HCT116 (cell line): Measurements from ENCODE around the gene WNT1. TPM values are rescaled to one million over a fixed set of nuclear protein-coding genes. Genes with fewer than 3 reads are reported as not detected.

Experiments used
- ATAC-seq: fragments of 200-7000 bp; cut with Tn5 transposase; 2 replicates; pipeline ENCODE4 v1.9.1; 2020; ENCODE audit warnings: mild to moderate bottlenecking, moderate library complexity
- BruUV-seq: library from RNA; stranded (reverse); fragments of 400-500 nt; replicated peaks from 2 replicates; lab custom pipeline; 2021; lab: Mats Ljungman, UMichigan
- CTCF ChIA-PET: fragments of 300-600 bp; sonication (Branson Sonifier 250); formaldehyde crosslinking; loops from one replicate; lab custom pipeline; 2021; ENCODE audit warnings: antibody characterized with exemption; lab: Charles Lee
- POLR2A ChIA-PET: fragments of 300-600, 350-600 bp; sonication (Branson Sonifier 250); formaldehyde crosslinking; loops from one replicate; lab custom pipeline; 2021; ENCODE audit warnings: antibody characterized with exemption; lab: Charles Lee
- RAD21 ChIA-PET, 2 experiments: fragments of 300-600 bp; sonication (Branson Sonifier 250); formaldehyde crosslinking; loops; one replicate each; lab custom pipeline; 2023; ENCODE audit warnings: low total read pairs in 2 of 2; ENCODE audit not compliant: uncharacterized antibody in 2 of 2, unreplicated experiment in 2 of 2, low non-redundant PET in 1 of 2; lab: Charles Lee
- DNase-seq: peaks from one replicate; pipeline ENCODE4 v3.0.0-alpha.2; 2010; ENCODE audit warnings: low read depth, low spot score
- H2AFZ ChIP-seq: fragments of 200-600 bp; shearing (Covaris generic), sonication (generic); 2 replicates; pipeline ENCODE4 v1.6.1; 2017; ENCODE audit warnings: low read depth, mixed run types, mixed read lengths, antibody characterized with exemption, low read length; ENCODE audit not compliant: poor library complexity, severe bottlenecking
- H3K27ac ChIP-seq: 2 replicates; pipeline ENCODE4 v1.5.1; 2012; ENCODE audit warnings: low read depth, low read length
- H3K27me3 ChIP-seq: fragments of 200-600 bp; sonication (generic); 2 replicates; pipeline ENCODE4 v1.6.1; 2016; ENCODE audit warnings: mixed run types, low read length, mixed read lengths; ENCODE audit not compliant: insufficient read depth
- H3K36me3 ChIP-seq, 2 experiments: fragments of 200-500 bp in 1 of 2; fragments of 200-600 bp in 1 of 2; sonication (Bioruptor generic) in 1 of 2; sonication (generic) in 1 of 2; 2 replicates each; pipeline versions ENCODE4 v1.5.1 to v1.6.1; 2014 to 2016; ENCODE audit warnings: low read length in 2 of 2, inconsistent platforms in 1 of 2, mixed read lengths in 1 of 2, mixed run types in 1 of 2; ENCODE audit not compliant: insufficient read depth in 2 of 2, control insufficient read depth in 1 of 2
- H3K4me1 ChIP-seq, 2 experiments: fragments of 200-600 bp in 1 of 2; sonication (generic) in 1 of 2; 2 replicates each; pipeline versions ENCODE4 v1.5.1 to v1.6.1; 2012 to 2017; ENCODE audit warnings: low read length in 2 of 2, inconsistent platforms in 1 of 2, mild to moderate bottlenecking in 1 of 2, mixed read lengths in 1 of 2, mixed run types in 1 of 2, moderate library complexity in 1 of 2; ENCODE audit not compliant: insufficient read depth in 2 of 2, control insufficient read depth in 1 of 2
- H3K4me2 ChIP-seq: fragments of 200-600 bp; sonication (generic); 2 replicates; pipeline ENCODE4 v1.6.1; 2017; ENCODE audit warnings: mixed run types, low read length, mixed read lengths
- H3K4me3 ChIP-seq, 2 experiments: fragments of 200-600 bp in 1 of 2; sonication (generic) in 1 of 2; replicated peaks in 1 of 2; 2 replicates each; pipeline ENCODE4 v1.5.1; 2011 to 2016; ENCODE audit warnings: low read length in 2 of 2, control low read depth in 1 of 2, low read depth in 1 of 2, mild to moderate bottlenecking in 1 of 2, mixed read lengths in 1 of 2, mixed run types in 1 of 2
- H3K79me2 ChIP-seq: fragments of 200-600 bp; sonication (generic); 2 replicates; pipeline ENCODE4 v1.6.1; 2017; ENCODE audit warnings: mild to moderate bottlenecking, mixed run types, low read length, moderate library complexity, mixed read lengths; ENCODE audit not compliant: insufficient read depth
- H3K9ac ChIP-seq: fragments of 200-600 bp; sonication (generic); 2 replicates; pipeline ENCODE4 v1.6.1; 2016; ENCODE audit warnings: low read length, mixed read lengths
- H3K9me2 ChIP-seq: fragments of 200-600 bp; sonication (generic), shearing (Covaris generic); 2 replicates; pipeline ENCODE4 v1.6.1; 2017; ENCODE audit warnings: mixed run types, mild to moderate bottlenecking, moderate library complexity; ENCODE audit not compliant: insufficient read depth
- H3K9me3 ChIP-seq, 2 experiments: fragments of 200-500 bp in 1 of 2; fragments of 200-600 bp in 1 of 2; sonication (Bioruptor generic) in 1 of 2; sonication (generic) in 1 of 2; 2 replicates each; pipeline ENCODE4 v1.6.1; 2014 to 2017; ENCODE audit warnings: low read length in 2 of 2, mixed read lengths in 2 of 2, inconsistent platforms in 1 of 2, low read depth in 1 of 2, mild to moderate bottlenecking in 1 of 2, mixed run types in 1 of 2, moderate library complexity in 1 of 2; ENCODE audit not compliant: control insufficient read depth in 1 of 2, insufficient read depth in 1 of 2
- H4K20me1 ChIP-seq: fragments of 200-600 bp; sonication (generic), shearing (Covaris generic); 2 replicates; pipeline ENCODE4 v1.6.1; 2017; ENCODE audit warnings: mixed run types, mild to moderate bottlenecking, moderate library complexity; ENCODE audit not compliant: insufficient read depth
- ATF3 ChIP-seq: IDR thresholded peaks from 2 replicates; pipeline ENCODE4 v1.6.1; 2012
- CBX3 ChIP-seq: IDR thresholded peaks from 2 replicates; pipeline ENCODE4 v1.6.1; 2012; ENCODE audit warnings: low read depth
- CEBPB ChIP-seq: IDR thresholded peaks from 2 replicates; pipeline ENCODE4 v1.6.1; 2012; ENCODE audit warnings: low read depth
- EGR1 ChIP-seq: IDR thresholded peaks from 2 replicates; pipeline ENCODE4 v1.6.1; 2012; ENCODE audit warnings: low read depth
- ELF1 ChIP-seq: IDR thresholded peaks from 2 replicates; pipeline ENCODE4 v1.6.1; 2012; ENCODE audit warnings: low read depth, borderline replicate concordance
- EZH2phosphoT487 ChIP-seq: fragments of 200-600 bp; IDR thresholded peaks from 2 replicates; pipeline ENCODE4 v1.6.1; 2018; ENCODE audit warnings: antibody characterized with exemption, borderline replicate concordance
- FOSL1 ChIP-seq: IDR thresholded peaks from 2 replicates; pipeline ENCODE4 v1.6.1; 2012; ENCODE audit warnings: low read depth
- JUND ChIP-seq: IDR thresholded peaks from 2 replicates; pipeline ENCODE4 v1.6.1; 2012
- MAX ChIP-seq: IDR thresholded peaks from 2 replicates; pipeline ENCODE4 v1.6.1; 2012
- POLR2A ChIP-seq: IDR thresholded peaks from 2 replicates; pipeline ENCODE4 v1.7.0; 2011; ENCODE audit warnings: borderline replicate concordance; ENCODE audit not compliant: insufficient read depth, insufficient read length; ENCODE audit errors: extremely low read depth
- RAD21 ChIP-seq: IDR thresholded peaks from 2 replicates; pipeline ENCODE4 v1.6.1; 2012; ENCODE audit warnings: low read depth, mild to moderate bottlenecking
- SIN3A ChIP-seq: IDR thresholded peaks from 2 replicates; pipeline ENCODE4 v1.6.1; 2012; ENCODE audit warnings: low read depth
- SP1 ChIP-seq: IDR thresholded peaks from 2 replicates; pipeline ENCODE4 v1.6.1; 2012; ENCODE audit warnings: low read depth
- TCF7L2 ChIP-seq: IDR thresholded peaks from 2 replicates; pipeline ENCODE4 v1.7.0; 2011; ENCODE audit warnings: borderline replicate concordance, inconsistent platforms; ENCODE audit not compliant: insufficient read depth, insufficient read length; ENCODE audit errors: extremely low read depth
- YY1 ChIP-seq: IDR thresholded peaks from 2 replicates; pipeline ENCODE4 v1.6.1; 2011; ENCODE audit warnings: low read length, low read depth, moderate library complexity, mild to moderate bottlenecking; ENCODE audit not compliant: insufficient replicate concordance; ENCODE audit errors: extremely low read depth
- ZBTB33 ChIP-seq: IDR thresholded peaks from 2 replicates; pipeline ENCODE4 v1.6.1; 2011; ENCODE audit warnings: mild to moderate bottlenecking, low read length, moderate library complexity; ENCODE audit not compliant: insufficient replicate concordance; ENCODE audit errors: extremely low read depth
- ZFX ChIP-seq: fragments of 450-650 bp; IDR thresholded peaks from 2 replicates; pipeline ENCODE4 v1.6.1; 2017
- intact Hi-C: fragments of 100-400 bp; cut with micrococcal nuclease; formaldehyde crosslinking; loops from 2 replicates; pipeline ENCODE4 v1.10.0; 2022
- total RNA-seq: library from RNA; stranded (reverse); gene quantifications from one replicate; pipeline ENCODE4 v1.2.1, GENCODE V29; 2021; ENCODE audit not compliant: unreplicated experiment

The WNT1 gene
- total RNA-seq, 1 experiment from 2014 or later = not detected

DNA sequence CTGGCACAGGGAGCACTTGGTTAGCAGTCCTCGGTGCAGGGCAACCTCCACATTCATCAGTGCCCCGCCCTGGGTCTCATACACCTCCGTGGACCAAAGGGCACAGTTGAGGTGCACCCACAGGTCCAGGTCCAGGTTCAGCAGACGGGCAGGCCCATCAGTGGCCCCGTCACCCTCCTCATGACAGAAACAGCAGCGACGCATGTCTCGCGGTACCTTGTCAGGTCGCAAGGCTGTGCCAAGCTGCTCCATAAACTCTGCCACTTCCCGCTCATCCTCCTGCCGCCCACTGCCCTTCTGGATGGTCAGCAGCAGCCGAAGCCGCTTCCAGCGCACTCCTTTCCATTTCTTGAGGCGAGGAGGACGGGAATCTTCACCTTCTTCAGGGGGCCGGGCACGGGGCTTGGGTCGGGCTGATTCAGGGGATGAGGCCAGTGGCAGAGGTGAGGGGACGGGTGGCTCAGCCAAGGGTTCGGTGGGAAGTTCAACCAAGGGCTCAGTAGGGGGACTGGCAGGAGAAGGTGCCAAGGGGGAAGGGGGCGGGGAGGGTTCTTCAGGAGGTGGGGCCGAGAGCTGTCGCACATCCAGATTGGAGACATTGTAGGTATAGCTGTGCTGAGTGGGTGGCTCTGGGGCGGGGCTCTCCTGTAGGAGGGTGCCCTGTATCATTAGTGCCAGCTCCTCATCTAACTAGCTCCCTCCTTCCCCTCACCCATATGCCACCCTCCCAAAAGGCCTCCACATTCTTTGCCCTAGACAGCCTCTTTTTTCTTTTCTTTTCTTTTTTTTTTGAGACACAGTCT is 48.8 kb downstream of the WNT1 start:
- no TSS peak for BruUV-seq
- peaks cover 43 to 67% of the 10 kb centered on the region in 2 experiments for H3K36me3 ChIP-seq
- no peak overlapping the region for H3K9ac ChIP-seq
- H2AFZ ChIP-seq = no peak overlapping the region
- no peaks in the 10 kb centered on the region for H3K27me3 ChIP-seq
- H3K4me2 ChIP-seq = no peak overlapping the region
- no peaks in the 10 kb centered on the region for H3K9me3 ChIP-seq
- no peak overlapping the region for H3K4me3 ChIP-seq
- ChIA-PET POLR2A (no interaction called here), RAD21 (no interaction called here), CTCF (interaction anchor here (2.5 kb wide), 1 partner anchor 17 kb away, joined by 7 read pairs; no protein-coding TSS in a partner anchor)
- no peak for ATAC-seq
- no peak overlapping the region for H3K27ac ChIP-seq
- no peaks in the 10 kb centered on the region for H4K20me1 ChIP-seq
- peaks cover 14% of the 10 kb centered on the region; the same call in 1 of the 2 replicates for H3K79me2 ChIP-seq
- intact Hi-C loops = no loop called here
- no peaks in the 10 kb centered on the region for H3K4me1 ChIP-seq
- H3K9me2 ChIP-seq = no peaks in the 10 kb centered on the region
- no peak for TF ChIP-seq JUND
- TF ChIP-seq YY1 = no peak
- TF ChIP-seq TCF7L2 = no peak
- DNase-seq = no peak

GRCh38 chr12:49027846-49028555 is 49.9 kb downstream of the WNT1 start:
- DNase-seq = no peak
- H3K4me3 ChIP-seq = no peak overlapping the region
- peaks cover 14% of the 10 kb centered on the region; the same call in 1 of the 2 replicates for H3K79me2 ChIP-seq
- H3K36me3 ChIP-seq = peaks cover 40 to 64% of the 10 kb centered on the region in 2 experiments
- no peaks in the 10 kb centered on the region for H3K9me3 ChIP-seq
- no TSS peak for BruUV-seq
- no peaks in the 10 kb centered on the region for H3K9me2 ChIP-seq
- CTCF ChIA-PET = interaction anchor here (2.5 kb wide), 1 partner anchor 16 kb away, joined by 7 read pairs; no protein-coding TSS in a partner anchor
- no peak overlapping the region for H3K4me2 ChIP-seq
- intact Hi-C loops = no loop called here
- no peak overlapping the region for H2AFZ ChIP-seq
- POLR2A ChIA-PET = no interaction called here
- no peak overlapping the region for H3K27ac ChIP-seq
- H4K20me1 ChIP-seq = no peaks in the 10 kb centered on the region
- RAD21 ChIA-PET = no interaction called here
- no peaks in the 10 kb centered on the region for H3K27me3 ChIP-seq
- no peak overlapping the region for H3K9ac ChIP-seq
- no peak for ATAC-seq
- H3K4me1 ChIP-seq = no peaks in the 10 kb centered on the region
- TF ChIP-seq SIN3A (no peak), ZFX (no peak), EGR1 (no peak), RAD21 (no peak), ATF3 (no peak), TCF7L2 (no peak), MAX (no peak), EZH2phosphoT487 (no peak), CEBPB (no peak), ZBTB33 (no peak), ELF1 (no peak), FOSL1 (no peak), SP1 (no peak), POLR2A (no peak), CBX3 (no peak)
